Transverse colon (tissue), 4 donors: ENCODE data around the gene SP140L.

ENCODE experiments used
- CTCF ChIP-seq, 5 experiments: fragments of 200-600 bp in 3 of 5; fragments of 450-650 bp in 2 of 5; sonication (generic) in 3 of 5; IDR thresholded peaks; 1 replicate in 2 of 5; 2 replicates in 3 of 5; pipeline ENCODE4 v1.5.1; 2016 to 2017; ENCODE audit warnings: antibody characterized with exemption in 5 of 5, inconsistent platforms in 3 of 5, mild to moderate bottlenecking in 2 of 5, moderate library complexity in 1 of 5
- EP300 ChIP-seq: sonication (generic); formaldehyde crosslinking; IDR thresholded peaks from one replicate; pipeline ENCODE4 v1.6.1; 2017; ENCODE audit warnings: antibody characterized with exemption, low read depth
- POLR2A ChIP-seq: fragments of 450-650 bp; IDR thresholded peaks from one replicate; pipeline ENCODE4 v1.6.1; 2016; ENCODE audit warnings: antibody characterized with exemption, mild to moderate bottlenecking, moderate library complexity
- POLR2AphosphoS5 ChIP-seq, 3 donors: sonication (generic); formaldehyde crosslinking; IDR thresholded peaks; one replicate each; pipeline ENCODE4 v1.6.1; 2016; ENCODE audit warnings: antibody characterized with exemption in 3 of 3

- TF ChIP-seq CTCF (IDR thresholded peaks at IDR 0.05): no peak
- TF ChIP-seq POLR2A: no peak
- TF ChIP-seq POLR2AphosphoS5 (IDR thresholded peaks at IDR 0.05): no peak
- no peak for TF ChIP-seq EP300
Measured at GRCh38 chr2:230318190-230319121, 8.5 kb upstream of the SP140L start.
